ENCODE measurements around the gene NPPB. TPM values are rescaled to one million over a fixed set of nuclear protein-coding genes. Genes with fewer than 3 reads are reported as not detected.
A peak's percentile ranks its signal among the peaks of the same experiment; 100 is the strongest.

Gene NPPB
- total RNA-seq, 2 donors from 2014 or later = not detected

DNA sequence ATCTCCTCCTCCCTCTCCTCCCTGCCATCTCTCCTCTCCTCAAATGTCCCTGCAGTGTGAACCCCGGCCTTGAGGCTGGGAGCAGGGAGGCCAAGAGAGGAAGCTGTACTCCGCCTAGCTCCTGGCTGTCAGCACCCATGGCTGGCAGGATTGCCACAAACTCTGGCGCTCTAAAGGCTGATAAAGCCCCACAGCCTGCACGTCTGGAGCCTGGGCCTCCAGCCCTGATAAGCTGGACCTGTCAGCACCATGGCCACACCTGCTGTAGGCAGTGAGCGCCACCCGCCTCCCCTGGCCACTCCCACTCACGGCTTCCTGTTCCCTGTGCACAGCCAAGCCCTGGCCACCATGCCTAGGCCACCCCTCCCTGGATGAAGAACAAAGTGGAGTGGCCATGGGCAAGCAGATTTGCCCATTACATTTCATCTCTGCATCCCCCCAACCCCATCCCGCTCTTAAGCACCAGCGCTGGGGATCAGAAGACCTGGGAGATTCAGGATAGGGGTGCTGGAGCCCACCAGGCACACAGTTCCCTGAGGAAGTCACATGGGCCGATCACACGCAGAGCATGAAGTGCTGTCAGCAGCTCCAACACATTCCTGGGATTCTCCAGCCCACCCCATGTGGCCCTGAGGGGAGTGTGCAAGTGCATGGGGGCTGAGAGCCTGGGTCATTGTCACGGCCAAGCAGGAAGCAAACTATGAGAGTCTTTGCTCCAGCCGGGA lies 24.2 kb upstream of the NPPB start:
- Histone ChIP-seq H3K4me3 (no peak overlapping the region), H3K4me1 (replicated peaks) (peaks cover 4% of the 10 kb centered on the region), H3K27me3 (replicated peaks; ENCODE audit: insufficient read depth) (no peaks in the 10 kb centered on the region), H3K9me3 (no peaks in the 10 kb centered on the region), H3K27ac (no peak overlapping the region), H3K36me3 (no peaks in the 10 kb centered on the region)
- TF ChIP-seq POLR2A (IDR thresholded peaks at IDR 0.05) (no peak), POLR2AphosphoS5 (IDR thresholded peaks at IDR 0.05) (no peak)
- TF ChIP-seq, protein P1, sequence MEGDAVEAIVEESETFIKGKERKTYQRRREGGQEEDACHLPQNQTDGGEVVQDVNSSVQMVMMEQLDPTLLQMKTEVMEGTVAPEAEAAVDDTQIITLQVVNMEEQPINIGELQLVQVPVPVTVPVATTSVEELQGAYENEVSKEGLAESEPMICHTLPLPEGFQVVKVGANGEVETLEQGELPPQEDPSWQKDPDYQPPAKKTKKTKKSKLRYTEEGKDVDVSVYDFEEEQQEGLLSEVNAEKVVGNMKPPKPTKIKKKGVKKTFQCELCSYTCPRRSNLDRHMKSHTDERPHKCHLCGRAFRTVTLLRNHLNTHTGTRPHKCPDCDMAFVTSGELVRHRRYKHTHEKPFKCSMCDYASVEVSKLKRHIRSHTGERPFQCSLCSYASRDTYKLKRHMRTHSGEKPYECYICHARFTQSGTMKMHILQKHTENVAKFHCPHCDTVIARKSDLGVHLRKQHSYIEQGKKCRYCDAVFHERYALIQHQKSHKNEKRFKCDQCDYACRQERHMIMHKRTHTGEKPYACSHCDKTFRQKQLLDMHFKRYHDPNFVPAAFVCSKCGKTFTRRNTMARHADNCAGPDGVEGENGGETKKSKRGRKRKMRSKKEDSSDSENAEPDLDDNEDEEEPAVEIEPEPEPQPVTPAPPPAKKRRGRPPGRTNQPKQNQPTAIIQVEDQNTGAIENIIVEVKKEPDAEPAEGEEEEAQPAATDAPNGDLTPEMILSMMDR (IDR thresholded peaks at IDR 0.05) = no peak
- intact Hi-C loops (cut with DNase I) = no loop called here
- DNase-seq (ENCODE audit: low spot score) = no peak
- 42% methylated on average over 13 of the region's 13 CpGs for WGBS

DNA sequence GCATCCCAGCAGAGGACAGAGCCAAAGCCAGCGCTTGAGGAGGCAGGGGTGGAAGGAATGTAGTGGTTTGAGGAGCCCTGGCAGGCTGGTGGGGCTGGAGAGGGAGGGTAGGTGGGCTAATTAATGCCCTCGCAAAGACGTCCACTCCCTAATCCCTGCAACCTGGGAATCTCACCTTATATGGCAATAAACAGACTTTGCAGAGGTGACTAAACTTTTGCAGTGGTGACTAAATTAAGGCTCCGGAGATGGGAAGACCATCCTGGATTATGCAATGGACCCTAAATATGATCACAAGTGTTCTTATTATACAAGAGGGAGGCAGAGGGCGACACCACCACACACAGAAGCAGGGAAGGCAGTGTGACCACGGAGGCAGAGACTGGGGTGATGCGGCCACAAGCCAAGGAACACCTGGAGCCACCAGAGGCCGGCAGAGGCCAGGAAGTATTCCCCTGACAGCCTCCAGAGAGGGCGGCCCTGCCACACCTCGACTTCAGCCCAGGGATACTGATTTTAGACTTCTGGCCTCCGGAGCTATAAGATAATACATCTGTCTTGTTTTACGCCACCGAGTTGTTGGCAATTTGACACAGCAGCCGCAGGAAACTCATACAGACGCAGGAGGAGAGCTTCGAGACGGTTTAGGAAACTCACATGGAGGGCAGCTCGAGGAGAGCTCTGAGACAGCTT lies 23.1 kb upstream of the NPPB start:
- Histone ChIP-seq H3K36me3 (no peaks in the 10 kb centered on the region), H3K9me3 (no peaks in the 10 kb centered on the region), H3K27ac (no peak overlapping the region), H3K4me3 (no peak overlapping the region), H3K4me1 (replicated peaks) (peaks cover 4% of the 10 kb centered on the region), H3K27me3 (replicated peaks; ENCODE audit: insufficient read depth) (no peaks in the 10 kb centered on the region)
- WGBS = 79% methylated on average over 18 of the region's 18 CpGs
- DNase-seq (ENCODE audit: low spot score) = no peak
- TF ChIP-seq POLR2A (IDR thresholded peaks at IDR 0.05) (no peak), POLR2AphosphoS5 (IDR thresholded peaks at IDR 0.05) (no peak)
- TF ChIP-seq, protein P1 (IDR thresholded peaks at IDR 0.05) = no peak
- intact Hi-C loops (cut with DNase I) = no loop called here

DNA sequence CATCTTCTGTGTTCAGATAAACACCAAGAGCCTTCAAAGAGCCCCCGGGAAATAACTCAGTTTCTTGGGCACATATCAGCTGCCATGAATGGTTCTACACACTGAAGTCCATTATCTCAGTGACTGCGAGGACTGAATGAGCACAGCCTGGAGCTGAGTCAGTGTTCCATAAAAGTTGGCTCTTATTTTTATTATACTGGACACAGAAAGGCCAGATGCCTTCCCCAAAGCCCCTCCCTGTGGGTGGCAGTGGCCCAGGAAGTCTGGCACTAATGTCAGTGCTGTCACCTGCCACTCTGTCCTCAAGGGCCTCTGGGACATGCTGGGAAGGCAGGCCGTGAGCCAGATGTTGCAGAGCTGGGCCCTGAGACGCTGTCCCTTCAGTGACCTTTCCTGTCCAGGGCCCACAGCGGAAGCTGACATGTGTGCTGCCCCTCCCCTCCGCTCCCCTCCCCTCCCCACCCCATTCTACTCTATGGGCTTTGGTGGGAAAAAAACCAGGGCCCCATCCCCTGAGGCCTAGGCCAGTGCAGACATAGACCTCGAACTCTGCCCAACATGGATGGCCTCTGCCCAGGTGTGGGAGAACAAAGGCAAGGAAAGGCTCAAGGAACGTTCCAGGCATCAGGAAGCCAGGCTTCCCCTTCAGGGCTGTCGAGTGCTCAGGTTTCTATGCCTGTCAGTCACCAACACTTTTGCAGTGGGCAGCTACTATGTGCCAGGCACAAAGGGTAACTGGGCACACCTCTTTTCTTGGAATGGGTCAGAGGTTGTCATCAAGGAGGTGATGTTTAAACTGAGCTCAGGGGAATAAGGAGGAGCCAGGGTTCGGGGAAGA lies 22.4 kb upstream of the NPPB start:
- intact Hi-C loops (cut with DNase I) = no loop called here
- H3K9me3 ChIP-seq = no peaks in the 10 kb centered on the region
- 41% methylated on average over 10 of the region's 10 CpGs for WGBS
- no peaks in the 10 kb centered on the region for H3K36me3 ChIP-seq
- TF ChIP-seq, protein P1 (IDR thresholded peaks at IDR 0.05) = no peak
- TF ChIP-seq POLR2AphosphoS5 (IDR thresholded peaks at IDR 0.05) = peak; percentile 38
- H3K27me3 ChIP-seq (replicated peaks; ENCODE audit: insufficient read depth) = no peaks in the 10 kb centered on the region
- no peak overlapping the region for H3K27ac ChIP-seq
- DNase-seq (ENCODE audit: low spot score) = no peak
- peaks cover 4% of the 10 kb centered on the region for H3K4me1 ChIP-seq (replicated peaks)
- no peak overlapping the region for H3K4me3 ChIP-seq

DNA sequence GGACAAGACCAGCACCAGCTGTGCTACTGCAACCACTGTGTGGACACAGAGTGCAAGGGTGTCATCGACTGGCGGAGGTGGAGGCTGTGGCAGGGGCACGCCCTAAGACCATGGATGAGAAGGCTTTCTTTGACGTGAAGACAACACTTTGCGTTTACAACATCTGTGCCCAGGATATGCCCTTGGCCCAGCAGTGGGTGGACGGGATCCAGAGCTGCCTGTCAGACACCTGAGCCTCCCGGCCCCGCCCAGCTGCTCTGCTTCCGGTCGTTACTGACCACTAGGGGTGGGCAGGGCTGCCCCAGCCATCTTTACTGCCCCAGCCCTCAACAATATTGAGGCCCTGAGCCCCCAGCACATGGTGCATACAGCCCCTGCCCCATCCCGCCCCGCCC lies 21.4 kb upstream of the NPPB start:
- intact Hi-C loops (cut with DNase I) = no loop called here
- TF ChIP-seq POLR2A (IDR thresholded peaks at IDR 0.05) (no peak), POLR2AphosphoS5 (IDR thresholded peaks at IDR 0.05) (no peak)
- TF ChIP-seq, protein P1 (IDR thresholded peaks at IDR 0.05) = no peak
- peaks cover 4% of the 10 kb centered on the region for H3K4me1 ChIP-seq (replicated peaks)
- H3K9me3 ChIP-seq = no peaks in the 10 kb centered on the region
- peak overlapping the region in 1 of 2 donors; percentile 12 for H3K27ac ChIP-seq
- no peak overlapping the region for H3K4me3 ChIP-seq
- H3K36me3 ChIP-seq = no peaks in the 10 kb centered on the region
- no peak for DNase-seq (ENCODE audit: low spot score)
- no peaks in the 10 kb centered on the region for H3K27me3 ChIP-seq (replicated peaks; ENCODE audit: insufficient read depth)
- WGBS = 61% methylated on average over 11 of the region's 12 CpGs

All from prostate gland (tissue), 2 donors.